ENCODE data around the gene SEC31A.

GRCh38 chr4:82866706-82867385 is 24.1 kb downstream of the SEC31A start:
- TF ChIP-seq, protein P1, sequence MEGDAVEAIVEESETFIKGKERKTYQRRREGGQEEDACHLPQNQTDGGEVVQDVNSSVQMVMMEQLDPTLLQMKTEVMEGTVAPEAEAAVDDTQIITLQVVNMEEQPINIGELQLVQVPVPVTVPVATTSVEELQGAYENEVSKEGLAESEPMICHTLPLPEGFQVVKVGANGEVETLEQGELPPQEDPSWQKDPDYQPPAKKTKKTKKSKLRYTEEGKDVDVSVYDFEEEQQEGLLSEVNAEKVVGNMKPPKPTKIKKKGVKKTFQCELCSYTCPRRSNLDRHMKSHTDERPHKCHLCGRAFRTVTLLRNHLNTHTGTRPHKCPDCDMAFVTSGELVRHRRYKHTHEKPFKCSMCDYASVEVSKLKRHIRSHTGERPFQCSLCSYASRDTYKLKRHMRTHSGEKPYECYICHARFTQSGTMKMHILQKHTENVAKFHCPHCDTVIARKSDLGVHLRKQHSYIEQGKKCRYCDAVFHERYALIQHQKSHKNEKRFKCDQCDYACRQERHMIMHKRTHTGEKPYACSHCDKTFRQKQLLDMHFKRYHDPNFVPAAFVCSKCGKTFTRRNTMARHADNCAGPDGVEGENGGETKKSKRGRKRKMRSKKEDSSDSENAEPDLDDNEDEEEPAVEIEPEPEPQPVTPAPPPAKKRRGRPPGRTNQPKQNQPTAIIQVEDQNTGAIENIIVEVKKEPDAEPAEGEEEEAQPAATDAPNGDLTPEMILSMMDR (IDR thresholded peaks at IDR 0.05): no peak
- no peak for TF ChIP-seq POLR2A (IDR thresholded peaks at IDR 0.05)

All from Peyer's patch (tissue), 4 donors.